ENCODE measurements around the gene ATF6.

ATF6 gene

DNA sequence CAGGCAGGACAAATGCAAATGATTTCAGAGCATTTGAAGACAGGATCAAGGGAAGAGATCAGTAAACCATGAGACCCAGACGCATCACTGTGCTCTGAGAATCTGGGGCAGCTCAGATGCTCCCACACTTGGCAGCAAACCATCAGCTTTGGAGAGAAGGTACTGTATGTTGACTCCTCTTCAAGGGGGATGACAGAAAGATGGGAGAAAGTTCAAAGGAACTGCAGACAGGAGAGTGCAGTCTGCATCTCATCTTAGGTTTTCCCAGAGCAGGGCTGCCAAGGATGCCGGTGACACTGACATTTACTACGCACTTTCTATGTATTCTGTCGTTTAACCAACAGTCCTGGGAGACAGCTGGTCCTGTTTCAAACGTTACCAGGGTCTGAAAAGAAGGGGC, 221.8 kb downstream of the ATF6 start:
- in situ Hi-C loops (cut with MboI; ENCODE audit: low sequenced_read_pairs) = no loop called here

DNA sequence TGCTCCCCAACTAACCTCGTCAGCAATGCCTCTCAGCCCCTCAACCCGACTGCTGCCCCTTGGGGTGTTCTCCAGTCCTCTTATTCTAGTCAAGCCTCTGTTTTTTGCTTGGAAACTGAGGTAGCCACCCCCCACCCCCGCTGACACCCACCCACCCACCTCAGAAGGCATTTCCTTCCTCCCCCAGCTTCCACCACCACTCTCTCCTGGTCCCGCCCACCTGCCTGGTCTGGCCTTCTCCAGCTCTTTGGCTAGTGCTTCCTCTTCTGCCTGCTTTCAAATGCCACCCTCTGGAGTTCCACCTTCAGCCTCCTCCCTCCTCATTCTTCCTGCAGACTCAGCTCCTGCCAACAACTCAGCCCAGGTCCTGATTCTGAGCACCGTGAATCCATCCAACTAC, 222.3 kb downstream of the ATF6 start:
- in situ Hi-C loops (cut with MboI; ENCODE audit: low sequenced_read_pairs) = no loop called here

DNA sequence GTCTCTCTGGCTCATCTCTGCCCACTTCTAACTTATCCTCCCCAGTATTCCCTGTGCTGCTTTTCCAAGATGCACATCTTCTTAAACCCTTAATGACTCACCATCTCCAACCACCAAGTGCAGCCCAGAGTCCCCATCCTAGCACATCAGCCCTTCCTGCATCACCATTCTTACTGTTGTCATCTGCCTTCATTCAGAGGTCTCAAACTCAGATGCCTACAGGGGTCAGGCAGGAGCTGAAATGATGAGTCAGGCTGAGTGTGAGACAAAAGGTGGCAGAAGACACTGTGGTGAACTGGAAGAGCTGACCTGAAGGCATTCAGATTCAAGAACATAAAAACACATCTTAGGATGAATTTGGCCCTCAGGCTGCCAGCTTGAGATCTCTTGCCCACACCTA, 223.0 kb downstream of the ATF6 start:
- in situ Hi-C loops (cut with MboI; ENCODE audit: low sequenced_read_pairs) = no loop called here

DNA sequence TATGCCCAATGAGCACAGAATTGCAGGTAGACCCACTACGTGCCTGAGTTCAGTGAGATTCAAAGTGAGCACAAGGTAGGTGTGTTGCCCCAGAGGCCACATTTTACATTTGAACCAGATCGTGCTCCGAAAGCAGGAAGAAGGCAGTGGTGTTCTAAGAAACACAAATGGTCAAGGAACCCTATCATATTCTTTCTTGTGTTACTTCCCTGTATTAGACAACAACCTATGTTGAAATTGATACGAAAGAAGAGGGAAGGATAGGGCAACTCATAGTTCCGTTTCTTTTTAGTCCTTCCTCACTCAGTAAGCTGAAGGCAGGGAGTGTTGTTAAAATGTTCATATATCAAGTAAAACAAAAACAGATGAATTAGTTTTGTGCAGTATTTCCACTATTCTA, 223.7 kb downstream of the ATF6 start:
- in situ Hi-C loops (cut with MboI; ENCODE audit: low sequenced_read_pairs) = no loop called here

DNA sequence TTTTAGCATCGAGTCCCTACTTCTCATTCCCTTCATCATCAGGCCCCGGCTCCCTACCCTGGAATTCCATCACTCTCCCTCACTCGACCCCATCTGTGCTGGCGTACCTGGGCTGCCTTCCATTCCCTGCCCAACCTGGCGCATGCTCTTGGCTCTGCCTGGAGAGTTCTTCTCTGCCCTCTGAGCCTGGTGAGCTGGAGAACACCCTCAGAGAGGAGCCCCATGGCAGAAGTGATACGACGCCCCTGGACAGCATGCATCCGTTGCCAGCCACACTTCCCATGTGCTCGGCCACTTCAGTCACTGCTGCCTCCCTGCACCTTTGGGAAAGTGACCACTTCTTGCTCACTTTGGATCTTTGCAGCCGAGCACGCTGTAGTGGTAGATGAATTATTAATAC, 227.5 kb downstream of the ATF6 start:
- in situ Hi-C loops (cut with MboI; ENCODE audit: low sequenced_read_pairs) = no loop called here

DNA sequence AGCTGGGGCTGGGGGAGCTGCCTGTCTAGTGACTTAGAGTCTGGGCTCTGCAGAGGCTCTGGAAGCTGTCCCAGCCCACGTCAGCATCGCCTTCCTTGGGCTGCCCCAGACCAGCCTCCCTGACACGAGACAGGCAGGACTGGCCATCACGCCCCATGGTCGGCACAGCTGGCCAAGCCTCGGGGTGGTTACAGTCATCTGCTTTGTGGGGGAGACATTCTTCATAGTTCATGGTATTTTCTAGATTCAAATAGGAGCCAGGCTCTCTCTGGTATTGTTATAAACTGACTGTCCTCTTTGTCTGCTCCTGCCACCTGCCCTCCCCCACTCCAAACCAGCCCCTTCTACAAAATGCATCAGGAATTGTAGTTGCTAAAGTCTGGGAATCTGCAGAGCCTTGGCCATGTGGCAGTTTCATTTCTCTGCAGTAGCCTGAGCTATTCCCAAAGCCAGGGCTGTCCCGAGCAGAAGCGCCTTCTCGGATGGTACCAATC, 228.1 kb downstream of the ATF6 start:
- in situ Hi-C loops (cut with MboI; ENCODE audit: low sequenced_read_pairs) = no loop called here

DNA sequence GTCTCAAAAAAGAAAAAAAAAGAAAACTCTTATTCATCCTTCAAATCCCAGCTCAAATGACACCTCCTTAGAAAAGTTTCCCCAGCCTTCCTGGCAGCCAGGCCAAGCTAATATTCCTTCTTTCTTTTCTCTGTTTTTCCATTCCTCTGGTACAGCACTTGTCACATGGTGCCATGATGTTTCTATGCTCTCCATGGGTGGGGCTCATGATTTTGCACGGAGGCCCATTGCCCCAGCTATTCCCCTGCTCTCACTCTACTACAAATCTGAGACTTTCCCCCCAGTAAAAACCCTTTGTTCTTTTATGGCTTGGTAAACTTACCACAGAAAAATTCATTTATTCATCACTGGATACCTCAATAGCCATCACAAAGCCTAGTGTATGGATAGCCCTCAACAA, 231.0 kb downstream of the ATF6 start:
- in situ Hi-C loops (cut with MboI; ENCODE audit: low sequenced_read_pairs) = no loop called here

DNA sequence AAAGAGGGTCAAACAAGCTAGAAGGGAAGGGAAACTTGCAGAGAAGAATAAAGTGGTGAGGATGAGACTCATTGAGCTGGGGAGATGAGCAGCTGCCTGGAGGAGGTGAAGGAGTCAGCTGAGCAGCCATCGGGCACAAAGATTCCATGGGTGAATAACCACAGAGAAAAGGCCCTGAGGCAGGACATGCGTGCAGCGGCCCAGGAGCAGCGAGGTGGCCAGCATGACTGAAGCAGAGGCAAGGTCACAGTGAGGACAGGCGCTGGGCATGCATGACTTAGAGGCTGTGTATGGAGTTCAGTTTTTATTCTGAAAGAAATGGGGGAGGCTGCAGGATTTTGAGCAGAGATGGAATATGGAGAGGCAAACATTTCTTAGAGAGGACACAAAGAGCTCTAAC, 232.7 kb downstream of the ATF6 start:
- in situ Hi-C loops (cut with MboI; ENCODE audit: low sequenced_read_pairs) = no loop called here

DNA sequence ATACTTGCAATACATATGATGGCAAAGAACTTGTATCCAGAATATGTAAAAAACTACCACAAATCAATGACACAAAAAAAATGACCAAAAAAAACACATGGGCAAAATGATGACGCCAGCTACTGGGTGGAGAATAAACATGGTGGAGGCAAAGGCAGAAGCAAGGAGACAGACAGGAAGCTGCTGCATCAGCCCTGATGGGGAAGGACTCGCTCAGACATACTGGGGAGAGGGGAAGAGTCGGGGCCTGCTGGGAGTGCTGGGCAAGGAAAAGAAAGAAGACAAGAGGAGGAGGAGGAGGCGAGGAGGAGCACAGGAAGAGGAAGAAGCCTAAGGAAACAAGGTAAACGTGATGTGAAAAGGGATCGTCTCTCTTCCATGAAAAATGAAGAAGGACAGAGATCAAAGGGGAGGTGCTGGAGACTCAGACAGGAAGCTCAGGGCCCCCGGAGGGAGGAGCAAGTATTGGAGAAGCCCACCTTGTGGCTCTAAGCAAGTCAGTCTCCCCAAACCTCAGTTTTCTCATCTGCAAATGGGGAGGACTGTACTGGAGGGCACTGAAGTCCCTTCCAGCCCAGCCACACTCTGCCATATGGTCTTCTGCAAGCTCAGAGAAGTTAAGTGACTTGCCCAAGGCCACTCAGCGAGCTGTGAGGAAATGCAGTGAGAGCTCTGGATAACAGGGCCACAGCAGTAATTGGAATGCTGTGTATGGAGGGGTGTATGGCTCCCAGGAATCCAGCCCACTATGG, 233.4 kb downstream of the ATF6 start:
- in situ Hi-C loops (cut with MboI; ENCODE audit: low sequenced_read_pairs) = no loop called here

DNA sequence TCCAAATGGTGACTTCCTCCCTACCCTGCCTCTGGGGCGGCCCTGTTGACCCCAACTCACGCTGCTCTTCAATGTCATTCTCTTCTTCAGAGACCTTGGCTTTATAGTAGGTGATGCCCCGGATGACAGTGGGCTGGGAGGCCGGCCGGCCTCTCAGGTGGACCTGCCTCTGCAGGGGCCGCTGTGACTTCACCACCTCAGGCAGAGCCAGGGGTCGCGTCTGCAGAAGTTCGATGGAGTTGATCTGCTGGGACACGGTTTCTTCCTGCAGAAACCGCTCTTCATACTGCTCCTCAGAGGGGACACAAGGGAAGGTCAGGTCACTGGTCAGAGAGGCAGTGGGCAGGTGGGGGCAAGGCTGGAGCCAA, 233.9 kb downstream of the ATF6 start:
- in situ Hi-C loops (cut with MboI; ENCODE audit: low sequenced_read_pairs) = no loop called here

DNA sequence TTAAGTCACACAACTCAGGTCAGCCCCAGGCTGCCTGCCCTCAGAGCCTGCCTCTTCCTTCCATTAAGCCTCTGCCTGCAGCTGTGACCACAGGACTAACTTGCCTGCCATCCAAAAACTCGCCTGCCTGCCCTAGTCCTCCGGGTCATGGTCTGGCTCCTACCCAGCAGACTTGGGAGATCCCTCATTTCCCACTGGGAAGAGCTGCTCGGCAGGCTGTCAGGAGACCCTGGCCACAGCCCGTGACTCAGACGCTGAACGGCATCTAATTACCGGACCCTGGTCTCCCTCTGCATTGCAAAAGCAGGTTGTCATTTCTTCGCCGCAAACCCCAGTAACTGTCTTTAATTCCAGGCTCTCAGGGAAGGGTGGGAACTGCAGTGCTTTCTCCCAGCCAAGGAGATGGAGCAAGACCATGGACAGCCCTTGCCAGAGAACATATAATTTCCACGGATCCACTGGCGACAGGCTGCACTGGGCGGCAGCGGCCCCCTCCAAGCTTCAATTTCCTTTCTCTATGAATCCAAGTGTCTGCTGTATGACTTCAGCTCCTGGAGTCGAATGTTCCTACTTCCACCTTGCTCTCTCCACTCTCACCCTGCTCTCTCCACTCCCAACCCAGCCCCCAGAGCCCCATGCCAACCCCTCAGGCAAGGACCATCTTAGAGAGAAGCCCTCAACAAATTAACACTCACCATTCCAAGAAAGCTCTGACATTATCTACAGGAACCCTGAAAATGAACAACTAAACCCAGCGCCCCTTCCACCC, 237.1 kb downstream of the ATF6 start:
- in situ Hi-C loops (cut with MboI; ENCODE audit: low sequenced_read_pairs) = no loop called here

DNA sequence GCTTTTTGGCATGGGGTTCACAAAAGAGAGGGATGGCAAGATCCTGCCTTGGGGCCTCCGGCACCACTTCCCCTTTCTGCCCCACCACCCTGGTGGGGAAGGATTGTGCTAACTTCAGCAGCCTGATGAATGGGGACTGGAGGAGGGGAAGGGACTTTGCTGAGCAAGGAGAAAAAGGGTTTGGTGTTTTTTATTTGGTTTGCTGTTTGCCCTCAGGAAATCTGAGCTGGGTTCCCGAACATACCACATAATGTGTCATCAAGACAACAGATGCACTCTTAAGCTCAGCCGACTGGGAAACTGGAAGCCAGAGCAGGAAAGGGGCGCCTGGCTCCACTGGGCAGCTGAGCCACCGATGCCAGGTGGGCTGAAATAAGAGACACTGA, 237.7 kb downstream of the ATF6 start:
- in situ Hi-C loops (cut with MboI; ENCODE audit: low sequenced_read_pairs) = no loop called here

DNA sequence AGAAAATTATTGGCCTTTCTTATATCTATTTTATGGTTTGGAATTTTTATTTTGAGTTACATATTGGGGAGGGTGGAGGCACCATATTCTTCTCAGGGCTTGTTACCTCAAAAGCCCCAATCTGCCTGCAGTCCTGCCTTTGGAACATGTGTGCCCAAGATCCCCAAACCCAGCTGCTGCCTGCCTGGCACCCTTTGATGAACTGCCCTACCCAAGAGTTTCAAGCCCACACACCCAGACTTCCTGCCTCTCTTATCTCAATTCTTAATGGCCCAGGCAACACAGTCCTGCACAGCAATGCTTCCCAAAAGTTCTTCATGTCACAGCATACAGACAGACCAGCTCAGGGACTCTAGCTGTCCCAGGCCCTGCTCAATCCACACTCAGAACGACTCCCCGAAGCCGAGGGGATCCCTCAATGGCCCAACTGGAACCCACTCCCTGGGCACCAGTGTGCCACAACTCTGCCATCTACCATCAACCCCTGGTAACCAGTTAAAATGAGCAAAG, 238.4 kb downstream of the ATF6 start:
- in situ Hi-C loops (cut with MboI; ENCODE audit: low sequenced_read_pairs) = no loop called here

DNA sequence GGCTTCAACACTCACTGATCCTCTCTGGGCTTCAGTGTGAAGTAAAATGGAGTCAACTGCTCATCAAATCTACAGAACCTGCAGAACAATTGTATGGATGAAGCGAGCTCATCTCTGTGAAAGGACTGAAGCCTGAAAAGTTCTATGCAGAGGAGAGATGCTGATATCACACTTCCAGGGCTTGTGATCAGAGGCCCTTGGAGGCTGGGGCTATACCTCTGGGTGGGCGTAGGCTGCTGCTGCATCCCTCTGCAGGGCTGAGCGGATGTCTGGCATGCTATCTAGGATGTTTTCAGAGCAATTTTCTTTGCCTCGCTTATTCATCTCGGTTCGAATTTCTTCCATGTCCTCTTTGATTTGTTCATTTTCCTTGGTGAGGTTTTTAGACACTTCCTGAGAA, 240.0 kb downstream of the ATF6 start:
- in situ Hi-C loops (cut with MboI; ENCODE audit: low sequenced_read_pairs) = no loop called here

DNA sequence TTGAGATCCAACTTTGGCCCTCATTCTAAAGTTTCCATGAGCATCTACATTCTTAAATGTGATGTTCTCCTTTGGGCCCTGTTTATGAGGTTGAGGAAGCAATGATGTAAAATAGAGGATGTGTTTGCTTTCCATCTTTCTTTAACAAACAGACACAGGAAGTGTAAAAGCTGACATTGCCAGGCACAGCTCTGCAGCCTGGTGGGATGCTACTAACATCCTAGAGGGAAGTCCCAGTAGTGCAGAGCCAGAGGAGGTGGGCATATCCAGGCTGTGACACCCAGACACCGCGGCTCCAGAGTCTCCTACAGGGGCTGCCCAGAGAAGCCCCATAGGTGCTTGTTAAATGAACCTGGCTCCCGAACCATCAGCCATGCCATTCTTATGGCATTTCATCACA, 241.3 kb downstream of the ATF6 start:
- in situ Hi-C loops (cut with MboI; ENCODE audit: low sequenced_read_pairs) = no loop called here

DNA sequence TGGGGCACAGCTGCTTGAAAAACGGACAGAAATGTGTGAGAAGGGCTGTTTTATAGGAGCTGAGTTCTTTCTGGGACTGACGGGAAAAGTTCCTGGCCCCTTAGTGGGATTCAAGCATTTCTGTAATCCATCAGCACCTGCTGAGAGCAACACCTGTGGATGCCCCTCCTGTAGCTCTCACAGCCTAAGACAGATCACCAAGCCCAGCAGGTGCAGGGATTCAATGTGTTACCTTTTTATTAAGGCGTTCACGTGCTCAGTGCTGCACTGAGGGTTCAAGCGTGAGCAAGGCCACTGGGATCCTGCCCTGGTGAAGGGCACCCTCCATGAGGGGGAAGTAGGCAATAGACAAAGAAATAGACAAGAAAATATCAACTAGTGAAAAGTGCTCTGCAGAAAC, 242.7 kb downstream of the ATF6 start:
- in situ Hi-C loops (cut with MboI; ENCODE audit: low sequenced_read_pairs) = no loop called here

DNA sequence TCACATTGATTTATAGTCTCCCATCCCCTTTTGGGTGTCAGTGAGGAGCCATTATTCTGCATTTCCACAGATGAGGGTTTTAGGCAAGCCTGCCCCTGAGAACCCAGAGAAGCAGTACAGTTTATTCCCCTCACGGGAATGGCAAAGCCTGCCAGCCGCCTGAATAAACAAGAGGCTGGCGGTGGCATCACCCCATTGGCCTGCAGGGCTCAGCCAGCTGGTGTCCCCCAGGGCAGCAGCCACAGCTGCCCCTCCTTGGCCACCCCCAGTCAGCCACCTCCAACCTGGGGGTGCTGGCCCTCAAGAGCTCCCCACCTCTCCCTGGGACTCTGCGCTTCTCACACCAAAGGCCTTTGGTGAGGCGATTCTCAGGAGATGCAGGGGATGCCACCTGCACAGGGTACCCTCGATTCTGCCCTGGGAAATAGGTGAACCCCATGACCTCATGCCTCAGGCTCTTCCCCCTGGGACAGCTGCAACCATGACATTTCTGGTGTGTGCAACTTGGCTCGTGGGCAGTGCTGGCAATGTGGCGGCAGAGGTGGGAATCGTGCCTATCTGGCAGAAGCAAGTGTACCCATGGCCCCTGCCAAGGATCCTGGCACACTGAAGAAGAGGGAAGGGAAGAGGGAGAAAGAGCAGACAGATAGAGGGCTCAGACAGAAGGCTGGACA, 243.5 kb downstream of the ATF6 start:
- in situ Hi-C loops (cut with MboI; ENCODE audit: low sequenced_read_pairs) = no loop called here

DNA sequence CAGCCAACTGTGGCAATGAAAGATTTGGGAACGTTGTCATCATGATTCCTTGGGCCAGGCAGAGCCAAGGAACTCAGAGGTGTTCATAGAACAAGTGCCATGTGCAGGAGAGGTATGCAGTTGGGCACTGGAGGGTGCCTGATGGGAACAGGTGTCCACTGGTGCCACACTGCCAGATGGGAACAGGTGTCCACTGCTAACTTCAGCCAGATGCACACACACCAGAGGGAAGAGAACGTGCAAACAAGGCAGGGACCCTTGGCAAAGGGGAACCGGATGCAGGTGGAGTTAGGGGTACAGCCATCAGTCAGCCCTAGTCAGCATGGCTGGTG, 244.0 kb downstream of the ATF6 start:
- in situ Hi-C loops (cut with MboI; ENCODE audit: low sequenced_read_pairs) = no loop called here

DNA sequence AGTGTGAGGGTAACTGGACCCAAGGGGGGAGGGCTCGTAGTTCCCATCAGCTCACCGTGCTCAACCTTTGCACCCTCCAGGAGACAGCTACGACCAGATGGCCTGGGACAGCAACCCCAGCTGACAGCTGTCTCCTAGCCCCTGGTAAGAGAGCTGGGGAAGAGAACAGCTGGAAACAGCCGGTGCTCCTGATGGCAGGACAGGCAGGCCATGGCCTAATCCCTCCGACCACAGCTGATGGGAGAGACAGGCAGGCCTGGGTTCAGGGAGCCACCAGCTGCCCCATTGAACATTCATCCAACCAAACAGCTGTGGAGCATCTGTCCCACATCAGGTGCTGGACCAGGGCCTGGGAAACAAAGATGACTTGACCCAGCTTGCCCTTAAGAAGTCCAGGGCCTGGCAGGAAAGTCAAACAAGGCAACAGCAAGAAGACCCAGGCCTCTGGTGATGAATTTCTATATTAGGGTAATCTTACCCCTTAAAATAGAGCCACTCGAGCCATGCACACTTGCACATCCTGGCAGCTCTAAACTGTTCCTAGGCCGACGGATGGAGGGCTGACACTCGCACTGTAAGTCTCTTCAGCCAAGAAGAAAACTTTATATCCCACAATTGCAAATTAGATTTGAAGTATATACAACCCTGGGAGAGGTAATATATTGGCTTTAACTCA, 245.4 kb downstream of the ATF6 start:
- in situ Hi-C loops (cut with MboI; ENCODE audit: low sequenced_read_pairs) = no loop called here

DNA sequence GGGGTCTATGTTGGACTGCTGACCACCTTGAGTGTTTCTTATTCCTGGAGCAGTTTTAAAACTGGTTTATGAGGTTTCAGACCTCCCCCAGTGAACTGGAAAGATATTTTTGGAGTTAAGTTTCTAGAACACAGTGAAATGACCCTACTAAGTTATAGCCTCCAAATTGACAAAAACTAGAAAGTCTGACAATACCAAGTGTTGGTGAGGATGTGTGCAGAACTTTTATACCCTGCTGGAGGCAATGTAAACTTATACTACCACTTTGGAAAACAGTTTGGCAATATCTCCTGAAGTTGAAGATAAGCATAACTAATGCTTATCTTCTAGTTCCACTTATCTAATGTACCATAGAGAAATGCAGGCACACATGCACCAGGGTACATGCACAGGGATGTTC, 247.2 kb downstream of the ATF6 start:
- in situ Hi-C loops (cut with MboI; ENCODE audit: low sequenced_read_pairs) = no loop called here
